Kidney epithelial cell (primary cell): ENCODE measurements around the gene CD48. TPM values are rescaled to one million over a fixed set of nuclear protein-coding genes. Genes with fewer than 3 reads are reported as not detected.

Experiments
- DNase-seq: peaks from one replicate; pipeline ENCODE4 v3.0.0-alpha.2; 2010; ENCODE audit warnings: low read depth
- H3K27me3 ChIP-seq: 2 replicates; pipeline ENCODE4 v1.6.0; 2011; ENCODE audit warnings: low read length; ENCODE audit not compliant: control insufficient read depth, insufficient read depth
- H3K36me3 ChIP-seq: 2 replicates; pipeline ENCODE4 v1.5.1; 2011; ENCODE audit warnings: low read length; ENCODE audit not compliant: control insufficient read depth, insufficient read depth
- H3K4me3 ChIP-seq: 2 replicates; pipeline ENCODE4 v1.5.1; 2011; ENCODE audit warnings: low read depth, mild to moderate bottlenecking, control low read depth, low read length
- CTCF ChIP-seq: IDR thresholded peaks from 2 replicates; pipeline ENCODE4 v1.5.1; 2011; ENCODE audit warnings: mild to moderate bottlenecking, moderate library complexity, low read length, control low read depth, inconsistent platforms; ENCODE audit not compliant: insufficient read depth, poor library complexity, severe bottlenecking
- total RNA-seq: library from RNA; depleted of rRNA; stranded (reverse); fragments of >200 nt; gene quantifications from 2 replicates; pipeline ENCODE4 v1.2.3, GENCODE V29; 2015

CD48 gene
- total RNA-seq, 1 donor from 2014 or later: not detected

GRCh38 chr1:160669802-160670201, 41.8 kb downstream of the CD48 start:
- no peak for DNase-seq
- Histone ChIP-seq H3K4me3 (no peak overlapping the region), H3K36me3 (no peaks in the 10 kb centered on the region), H3K27me3 (no peaks in the 10 kb centered on the region)
- TF ChIP-seq CTCF: no peak

- DNase-seq: no peak
- Histone ChIP-seq H3K36me3 (no peaks in the 10 kb centered on the region), H3K27me3 (no peaks in the 10 kb centered on the region)
Measured at GRCh38 chr1:160669276-160669675, 42.3 kb downstream of the CD48 start.

GRCh38 chr1:160667896-160668295, 43.7 kb downstream of the CD48 start:
- no peaks in the 10 kb centered on the region for H3K36me3 ChIP-seq
- H3K27me3 ChIP-seq: no peaks in the 10 kb centered on the region
- no peak overlapping the region for H3K4me3 ChIP-seq
- DNase-seq: no peak
- no peak for TF ChIP-seq CTCF

More at GRCh38 chr1:160669276-160669675, 42.3 kb downstream of the CD48 start:
- TF ChIP-seq CTCF: no peak
- H3K4me3 ChIP-seq: no peak overlapping the region

GRCh38 chr1:160666079-160666442, 45.6 kb downstream of the CD48 start:
- no peak for DNase-seq
- no peak for TF ChIP-seq CTCF
- Histone ChIP-seq H3K36me3 (no peaks in the 10 kb centered on the region), H3K4me3 (no peak overlapping the region), H3K27me3 (no peaks in the 10 kb centered on the region)

GRCh38 chr1:160665330-160666078, 46.1 kb downstream of the CD48 start:
- Histone ChIP-seq H3K27me3 (no peaks in the 10 kb centered on the region), H3K36me3 (no peaks in the 10 kb centered on the region), H3K4me3 (no peak overlapping the region)
- DNase-seq: no peak
- no peak for TF ChIP-seq CTCF

GRCh38 chr1:160664573-160665051, 47.0 kb downstream of the CD48 start:
- no peak for TF ChIP-seq CTCF
- Histone ChIP-seq H3K36me3 (no peaks in the 10 kb centered on the region), H3K4me3 (no peak overlapping the region), H3K27me3 (no peaks in the 10 kb centered on the region)
- DNase-seq: no peak
